Left lobe of liver (tissue), 2 donors: ENCODE measurements around the gene ADTRP. TPM values are rescaled to one million over a fixed set of nuclear protein-coding genes. Genes with fewer than 3 reads are reported as not detected.

Source experiments
- ATAC-seq: fragments of 200-7000 bp; cut with Tn5 transposase; one replicate; pipeline ENCODE4 v1.9.1; 2020; ENCODE audit warnings: mild to moderate bottlenecking, moderate library complexity
- DNase-seq: peaks from one replicate; pipeline ENCODE4 v3.0.0-alpha.2; 2020; ENCODE audit warnings: low spot score
- total RNA-seq: library from RNA; stranded (reverse); gene quantifications from one replicate; pipeline ENCODE4 v1.2.1, GENCODE V29; 2021
- donor health status: DM: no; HTN: no; CAD: no; lungs with moderate emphysema.
- donor health status: DM: no; HTN: yes; CAD: no.

The ADTRP gene
- total RNA-seq, 1 donor from 2014 or later: 0.25 TPM

DNA sequence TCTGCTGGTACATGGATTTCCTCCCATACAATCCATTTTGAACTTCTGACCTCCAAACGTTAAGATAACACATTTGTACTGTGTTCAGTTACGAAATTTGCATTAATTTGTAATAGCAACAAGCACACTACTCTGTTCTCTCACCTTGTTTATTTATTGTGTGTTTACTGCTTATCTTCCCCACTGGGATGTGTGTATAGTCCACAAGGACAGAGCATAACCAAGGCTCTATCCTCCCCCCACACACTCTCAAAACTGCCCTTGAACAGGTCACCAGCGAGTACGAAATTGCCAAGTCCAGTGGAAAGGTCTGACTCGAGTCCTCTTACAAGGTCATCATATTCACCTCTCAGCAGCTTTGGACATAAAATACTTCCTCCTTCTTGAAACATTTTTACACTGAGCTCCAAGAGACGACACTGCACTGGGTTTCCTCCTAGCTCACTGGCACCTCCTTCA lies 18.6 kb downstream of the ADTRP start:
- peak; percentile 75 for ATAC-seq
- DNase-seq: no peak

DNA sequence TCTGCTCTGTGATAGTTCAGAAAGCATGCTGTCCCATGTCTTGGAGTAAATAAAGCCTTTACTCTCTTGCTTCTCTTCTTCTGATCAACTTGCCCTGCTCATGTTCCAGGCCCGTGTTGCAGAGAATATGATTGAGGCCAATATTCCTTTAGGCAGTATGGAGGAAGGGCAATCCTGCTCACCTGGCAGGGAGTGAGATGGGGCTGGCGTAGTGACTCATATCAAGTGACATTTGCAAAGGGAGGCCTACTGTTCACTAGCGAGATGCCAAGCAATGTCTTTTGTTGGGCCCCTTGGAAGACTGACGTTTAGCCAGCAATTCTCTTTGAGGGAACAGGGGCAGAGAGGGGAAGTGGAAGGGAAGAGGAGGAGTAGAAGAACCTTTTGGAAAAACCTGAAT lies 19.7 kb downstream of the ADTRP start:
- no peak for DNase-seq
- no peak for ATAC-seq

DNA sequence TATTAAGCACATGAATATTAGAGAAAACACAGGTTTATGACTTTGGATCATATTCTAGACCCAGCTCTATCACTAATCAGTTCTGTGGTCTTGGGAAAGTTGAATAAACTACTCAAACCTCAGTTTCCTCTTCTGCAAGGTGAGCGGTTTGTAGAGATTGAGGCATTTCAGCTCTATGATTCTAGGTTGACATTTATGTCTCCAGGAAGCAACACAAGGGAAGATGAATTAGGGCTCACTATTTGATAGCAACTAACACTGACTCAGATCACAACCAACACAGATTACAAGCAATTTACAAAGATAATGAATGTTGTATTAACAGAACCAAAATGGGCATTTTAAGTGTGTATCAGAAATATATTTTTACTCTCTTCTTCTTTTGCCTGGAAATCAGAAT lies 21.9 kb downstream of the ADTRP start:
- ATAC-seq (no peak), DNase-seq (no peak)

DNA sequence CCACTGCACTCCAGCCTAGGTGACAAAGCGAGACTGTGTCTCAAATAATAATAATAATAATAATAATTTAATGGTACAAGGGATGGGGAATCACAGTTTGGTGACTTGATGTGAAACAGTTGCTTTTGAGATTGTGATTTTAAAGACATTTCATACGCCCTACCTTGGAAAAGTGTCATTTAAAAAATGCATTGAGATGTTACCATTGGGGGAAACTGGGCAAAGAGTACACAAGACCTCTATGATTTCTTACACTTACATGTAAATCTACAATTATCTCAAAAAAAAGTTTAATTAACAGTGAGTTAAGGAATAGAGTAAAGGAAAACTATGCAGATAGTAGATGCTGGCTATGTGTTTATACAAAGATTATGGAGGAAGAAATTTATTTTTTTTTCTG lies 22.3 kb downstream of the ADTRP start:
- no peak for DNase-seq
- no peak for ATAC-seq

DNA sequence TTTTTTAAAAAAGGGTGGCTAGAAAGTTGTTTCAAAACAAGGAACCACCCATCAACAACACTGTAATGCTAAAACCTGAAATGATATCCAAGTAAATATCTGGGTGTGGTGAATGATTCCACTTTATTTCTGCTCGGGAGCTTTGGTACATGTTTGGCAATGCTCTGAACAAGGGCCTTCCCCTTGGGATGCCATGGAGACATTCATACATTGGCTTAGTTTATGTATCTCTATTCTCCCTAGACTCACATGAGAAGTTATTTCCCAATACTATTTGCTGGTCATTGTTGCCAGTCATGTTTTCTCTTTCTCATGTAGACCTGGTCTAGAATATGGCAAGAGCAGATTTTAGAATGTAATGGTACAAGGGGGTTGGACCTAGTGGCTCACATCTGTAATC lies 22.9 kb downstream of the ADTRP start:
- no peak for DNase-seq
- no peak for ATAC-seq

DNA sequence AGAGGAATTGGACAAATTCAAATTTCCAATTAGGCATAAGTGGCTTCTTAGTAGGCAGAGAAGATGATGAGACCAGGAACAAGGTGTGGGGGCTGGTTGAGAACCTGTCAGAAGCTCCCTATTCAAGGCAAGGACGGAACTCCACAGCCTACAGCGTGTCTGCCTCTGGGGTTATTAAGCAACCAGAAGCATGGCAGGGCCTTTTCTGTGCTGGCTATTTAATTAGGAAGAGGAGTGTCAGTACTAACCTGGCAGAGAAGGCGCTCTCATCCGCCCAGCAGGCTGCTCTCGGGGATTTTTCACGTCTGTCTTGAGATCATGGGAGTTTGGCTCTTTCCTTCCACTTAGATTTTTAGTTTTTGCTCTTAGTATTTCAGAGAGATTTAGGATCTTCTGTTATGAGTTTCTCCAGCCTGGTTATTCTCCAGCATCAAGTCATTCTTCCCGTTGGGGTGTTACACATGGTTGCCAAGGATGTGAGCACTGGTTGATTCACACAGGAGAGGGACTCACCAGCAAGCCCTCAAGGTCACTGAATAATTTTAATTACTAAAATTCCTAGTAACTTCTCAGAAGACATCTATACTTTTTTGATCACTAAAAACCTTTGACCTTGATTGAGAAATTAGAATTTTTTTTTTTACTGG lies 23.9 kb downstream of the ADTRP start:
- no peak for ATAC-seq

DNA sequence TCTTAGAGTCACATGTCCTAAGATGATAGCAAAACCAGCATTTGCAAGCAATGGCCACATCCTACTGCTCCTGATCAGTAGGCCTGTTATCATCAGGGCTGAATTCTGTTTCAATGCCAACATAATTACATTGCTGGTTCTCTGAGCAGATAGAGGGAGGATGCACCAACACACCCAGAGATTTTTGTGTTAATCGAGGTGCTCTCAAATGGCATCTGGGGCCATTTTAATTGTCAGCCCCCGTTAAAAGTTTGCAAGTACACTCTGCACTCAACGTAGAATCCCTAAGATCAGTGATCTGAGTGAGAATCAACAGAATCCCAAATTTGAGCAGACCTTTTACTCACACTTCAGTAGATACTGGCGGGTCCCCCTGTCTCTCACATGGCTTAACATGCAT lies 24.8 kb downstream of the ADTRP start:
- ATAC-seq (no peak), DNase-seq (no peak)

More for the DNA sequence above, 23.9 kb downstream of the ADTRP start:
- DNase-seq: no peak

DNA sequence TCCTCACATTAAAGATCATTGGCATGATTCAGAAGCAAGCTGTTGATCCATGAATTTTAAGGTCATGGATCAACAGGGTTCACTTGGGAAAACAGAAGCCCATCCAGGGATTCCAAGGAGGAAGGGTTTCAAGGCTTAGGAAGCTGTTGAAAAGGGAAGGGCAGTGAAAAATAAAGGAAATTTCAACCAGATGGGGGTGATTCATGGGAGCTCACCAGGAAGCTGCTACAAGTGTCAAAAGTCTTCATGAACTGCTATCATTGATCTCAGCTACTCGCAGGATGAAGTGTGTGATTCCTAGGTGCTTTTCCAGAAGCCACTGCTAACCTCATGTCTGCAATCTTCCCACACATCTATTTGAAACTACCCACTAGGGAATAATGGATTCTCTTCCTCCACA lies 26.2 kb downstream of the ADTRP start:
- no peak for DNase-seq
- no peak for ATAC-seq

DNA sequence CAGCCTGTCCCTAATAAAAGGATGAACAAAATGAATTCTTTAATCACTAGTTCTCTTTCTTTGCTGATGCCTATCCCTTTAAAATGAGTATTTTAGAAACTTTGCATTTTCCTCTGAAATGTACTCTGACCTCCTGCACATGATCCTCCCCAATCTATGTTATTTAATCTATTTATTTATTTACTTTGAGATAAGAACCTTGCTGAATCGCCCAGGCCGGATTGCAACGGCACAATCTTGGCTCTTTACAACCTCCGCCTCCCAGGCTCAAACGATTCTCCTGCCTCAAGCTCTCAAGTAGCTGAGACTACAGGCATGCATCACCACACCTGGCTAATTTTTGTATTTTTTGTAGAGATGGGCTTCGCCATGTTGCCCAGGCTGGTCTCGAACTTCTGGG lies 27.9 kb downstream of the ADTRP start:
- DNase-seq: peak; percentile 57
- peak; percentile 87 for ATAC-seq

DNA sequence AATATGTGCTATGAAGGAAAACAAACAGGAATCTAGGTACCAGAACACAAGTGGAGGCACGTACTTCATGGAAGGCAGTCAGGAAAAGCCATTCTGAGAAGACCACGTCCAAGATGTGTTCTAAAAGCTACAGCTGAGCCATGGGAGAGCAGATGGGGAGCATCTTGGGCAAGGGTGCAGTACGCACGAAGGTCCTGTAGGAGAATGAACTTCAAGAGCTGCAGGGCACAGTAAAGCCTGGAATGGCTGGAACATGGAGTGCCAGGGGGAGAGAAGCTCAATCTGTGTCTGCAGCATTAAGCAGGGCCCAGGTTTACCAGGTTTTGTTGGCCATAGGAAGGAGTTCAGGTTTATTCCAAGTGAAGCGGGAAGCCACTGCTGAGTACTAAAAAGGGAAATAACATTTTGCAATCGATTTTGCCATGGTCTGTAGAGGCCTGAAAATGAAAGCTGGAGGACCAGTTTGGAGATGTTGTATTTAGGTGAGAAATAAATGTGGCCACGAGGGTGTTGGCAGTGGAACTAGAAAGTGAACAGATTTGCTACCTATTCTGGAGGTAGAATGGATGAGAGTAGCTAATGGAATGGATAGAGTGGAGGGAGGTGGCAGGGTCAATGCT lies 29.9 kb downstream of the ADTRP start:
- ATAC-seq (no peak), DNase-seq (no peak)

DNA sequence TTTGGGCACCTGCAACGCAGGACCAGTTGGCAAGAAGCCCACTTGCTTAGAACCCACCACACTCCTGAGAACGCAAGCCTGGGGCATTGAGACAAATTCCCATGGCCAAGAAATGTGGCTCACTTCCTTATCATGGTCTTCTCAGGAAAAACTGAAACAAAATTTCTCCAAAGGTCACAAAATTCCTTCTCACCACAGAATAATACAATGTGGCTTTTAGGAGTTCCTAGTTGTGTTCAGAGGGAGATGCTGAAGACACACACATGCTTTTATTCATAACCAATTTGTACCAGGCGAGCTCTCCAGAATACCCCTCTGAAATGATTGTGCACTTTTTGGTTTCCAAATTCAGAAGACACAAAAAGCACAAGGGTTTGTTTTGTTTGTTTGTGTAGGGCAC lies 31.6 kb downstream of the ADTRP start:
- DNase-seq: no peak
- ATAC-seq: no peak

DNA sequence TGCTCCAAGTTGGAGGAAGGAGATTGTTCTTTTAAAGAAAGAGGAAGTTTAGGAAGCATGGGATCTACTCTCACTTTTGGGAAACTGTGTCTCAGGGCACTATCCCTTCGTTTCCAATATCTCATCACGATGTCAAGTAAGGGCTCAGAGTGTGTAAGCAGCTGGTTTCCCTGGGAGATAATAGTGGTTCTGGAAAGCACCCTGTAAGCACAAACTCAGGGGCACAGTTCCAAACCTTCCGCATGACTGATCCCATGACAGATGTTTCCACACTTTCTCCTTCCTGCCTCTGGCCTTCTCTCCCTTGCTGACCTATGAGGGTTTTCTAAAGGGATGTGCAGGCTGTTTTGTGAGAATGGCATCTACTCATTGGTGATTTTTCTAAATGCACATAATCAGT lies 33.9 kb downstream of the ADTRP start:
- DNase-seq (no peak), ATAC-seq (peak; percentile 43)

DNA sequence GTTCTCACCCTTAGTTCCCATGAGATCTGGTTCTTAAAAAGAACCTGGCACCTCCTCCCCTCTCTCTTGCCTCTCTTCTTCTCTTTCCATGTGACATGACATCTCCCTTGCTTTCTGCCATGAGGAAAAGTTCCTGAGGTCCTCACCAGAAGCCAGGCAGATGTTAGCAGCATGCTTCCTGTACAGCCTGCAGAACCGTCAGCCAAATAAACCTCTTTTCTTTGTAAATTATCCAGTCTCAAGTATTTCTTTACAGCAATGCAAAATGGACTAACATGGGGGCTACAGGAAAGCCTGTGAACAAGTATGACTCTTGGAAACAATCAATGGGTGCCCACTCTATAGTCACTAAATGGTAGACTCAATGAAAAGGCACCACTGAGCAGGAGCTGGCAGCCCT lies 34.5 kb downstream of the ADTRP start:
- ATAC-seq (no peak), DNase-seq (no peak)

DNA sequence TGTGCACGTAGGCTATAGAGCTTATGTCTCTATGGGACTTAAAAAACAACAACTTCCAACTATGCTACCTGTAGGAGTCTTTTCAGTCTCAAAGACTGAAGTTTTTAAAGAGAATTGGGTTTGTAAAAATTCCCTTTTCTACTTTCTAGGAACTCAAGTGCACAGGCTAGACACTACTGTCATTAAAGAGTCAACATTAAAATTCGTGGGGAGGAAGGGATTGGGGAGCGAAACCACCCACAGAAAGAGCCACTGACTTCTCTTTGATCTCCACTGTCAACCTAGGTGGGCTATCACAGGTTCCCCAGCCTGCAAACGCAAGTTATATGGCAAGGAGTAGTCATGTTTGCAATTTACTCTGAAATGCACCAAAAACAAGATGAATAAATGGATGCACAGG lies 37.7 kb downstream of the ADTRP start:
- no peak for ATAC-seq

DNA sequence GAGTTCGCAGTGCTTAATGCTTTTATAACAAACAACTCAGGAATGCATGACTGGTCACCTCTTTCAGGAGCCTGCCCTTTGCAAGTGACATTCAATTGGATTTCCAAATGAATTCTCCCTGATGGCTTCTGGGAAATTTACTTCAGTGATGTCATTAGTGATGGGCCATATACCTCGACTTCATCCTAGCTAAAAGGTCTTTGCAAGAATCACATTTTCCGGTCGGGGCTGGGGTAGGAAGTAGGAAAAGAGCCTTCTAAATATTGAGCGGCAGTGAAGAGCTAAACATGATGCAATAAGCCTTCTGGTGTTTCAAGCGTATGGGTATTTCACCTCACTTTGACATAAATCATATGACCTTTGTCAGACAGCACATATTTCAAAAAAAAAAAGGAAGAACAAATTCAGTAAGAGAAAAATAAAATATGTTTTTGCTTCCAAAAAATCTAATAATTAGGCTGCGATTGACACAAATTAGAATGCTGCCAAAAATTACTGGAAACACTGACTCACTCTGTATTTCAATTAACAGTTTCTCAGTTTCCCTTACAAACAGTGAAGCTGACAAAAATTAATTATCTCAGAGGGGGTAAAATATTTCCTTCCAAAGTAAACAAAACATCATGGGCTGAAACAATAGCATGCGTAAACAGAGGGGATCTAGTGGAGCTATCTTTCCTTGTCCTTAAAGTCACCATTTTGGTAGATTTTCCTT lies 39.8 kb downstream of the ADTRP start:
- ATAC-seq: no peak
- DNase-seq: no peak

More for the DNA sequence above, 37.7 kb downstream of the ADTRP start:
- no peak for DNase-seq

DNA sequence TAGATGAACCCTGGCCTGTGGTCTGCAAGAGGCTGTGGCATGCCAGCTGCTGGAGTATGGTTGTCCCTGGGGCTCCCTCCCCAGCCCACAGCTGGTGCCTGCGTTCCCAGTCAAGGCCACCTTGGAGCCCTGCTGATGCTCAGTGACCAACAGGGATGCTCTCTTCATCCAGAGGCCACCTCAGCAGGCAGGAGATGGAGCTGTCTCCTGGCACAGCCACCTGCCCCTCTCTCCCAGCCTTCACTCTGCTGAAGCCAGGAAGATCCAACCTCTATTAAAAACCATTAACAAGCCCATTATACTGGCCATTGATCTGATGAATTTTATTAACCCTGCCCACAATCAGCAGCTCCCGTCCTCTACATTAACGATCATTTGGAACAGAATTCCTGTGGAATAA lies 40.4 kb downstream of the ADTRP start:
- no peak for DNase-seq
- ATAC-seq: no peak

DNA sequence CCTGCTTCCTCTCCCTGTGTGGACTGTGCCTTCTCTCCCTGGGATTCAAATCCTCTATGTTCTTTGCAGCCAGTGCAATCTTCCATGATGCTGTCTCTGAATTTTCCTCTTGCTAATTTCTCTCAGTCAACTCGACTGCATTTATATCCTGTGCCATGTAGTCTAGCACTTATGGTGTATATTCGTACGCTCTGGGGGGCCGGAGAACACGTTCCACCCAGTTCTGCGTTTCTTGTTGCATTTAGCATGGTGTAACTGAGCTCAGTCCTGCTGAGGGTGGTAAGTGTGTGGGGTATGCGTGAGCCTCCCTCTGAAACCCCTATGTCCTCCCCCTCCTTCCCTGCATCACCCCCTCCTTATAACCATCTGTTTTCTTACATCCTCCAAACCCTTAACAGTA lies 42.0 kb downstream of the ADTRP start:
- DNase-seq: no peak
- ATAC-seq: no peak

DNA sequence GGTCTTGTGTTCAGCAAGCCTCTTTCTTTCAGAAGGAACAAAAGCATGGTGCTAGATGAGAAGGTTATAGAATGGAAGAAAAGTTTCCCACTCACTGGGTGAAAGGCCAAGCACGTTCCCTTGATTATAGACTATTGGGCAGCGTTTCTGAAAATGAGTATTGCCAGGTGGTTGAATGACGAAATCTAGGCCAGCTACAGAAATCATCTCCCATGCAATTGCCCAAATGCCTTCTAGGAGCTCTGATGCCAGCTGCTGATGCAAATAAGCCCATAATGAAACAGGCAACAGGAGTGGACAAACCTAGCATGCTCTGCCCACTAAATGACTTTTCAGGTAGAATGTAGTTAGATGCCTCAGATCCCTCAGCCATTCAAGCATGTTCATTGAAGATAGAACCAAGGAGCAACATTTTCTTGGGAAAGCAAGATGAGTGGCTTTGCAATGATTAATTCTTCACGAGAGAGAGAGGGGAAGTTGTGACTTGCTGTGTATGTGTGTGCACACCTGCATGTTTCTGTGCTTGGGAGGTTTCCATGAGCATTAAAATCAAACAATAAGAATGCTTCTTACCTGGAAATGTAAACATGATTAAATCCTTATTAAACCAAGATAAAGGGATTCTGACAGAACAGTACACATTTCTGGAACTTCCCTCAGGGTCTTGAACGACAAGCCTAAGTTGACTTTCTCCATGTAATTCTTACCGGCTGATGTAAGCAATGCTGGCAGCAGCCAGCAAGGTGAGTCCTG lies 43.6 kb downstream of the ADTRP start:
- no peak for ATAC-seq
- DNase-seq: no peak

DNA sequence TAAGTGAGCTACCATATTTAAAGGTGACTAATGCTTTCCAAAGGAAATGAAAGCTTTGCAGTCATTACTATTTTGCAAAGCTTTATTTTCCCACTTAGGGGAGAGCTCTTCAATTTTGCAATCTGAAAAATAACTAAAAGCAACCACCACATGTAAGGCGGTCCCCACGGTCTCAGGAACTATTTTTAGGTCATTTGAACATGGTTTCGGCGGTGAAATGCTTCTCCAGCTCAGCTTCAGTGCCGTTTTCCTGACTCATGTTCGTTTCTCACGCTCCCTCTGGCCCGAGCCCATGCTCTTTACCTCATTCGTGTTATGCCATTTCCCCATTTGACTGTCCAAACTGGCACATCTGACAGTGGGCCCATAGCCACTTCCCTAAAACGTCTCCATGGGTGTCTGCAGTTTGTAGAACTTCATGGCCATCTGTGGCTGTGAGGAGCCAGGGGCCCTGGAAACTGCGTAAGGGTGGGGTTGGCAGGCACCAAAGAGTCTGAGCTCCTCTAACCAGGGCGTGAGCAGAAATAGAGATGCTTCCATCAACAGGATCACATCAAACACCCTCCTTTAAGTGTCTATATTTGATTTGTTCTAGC lies 46.5 kb downstream of the ADTRP start:
- peak; percentile 54 for ATAC-seq
- DNase-seq: peak; percentile 52

DNA sequence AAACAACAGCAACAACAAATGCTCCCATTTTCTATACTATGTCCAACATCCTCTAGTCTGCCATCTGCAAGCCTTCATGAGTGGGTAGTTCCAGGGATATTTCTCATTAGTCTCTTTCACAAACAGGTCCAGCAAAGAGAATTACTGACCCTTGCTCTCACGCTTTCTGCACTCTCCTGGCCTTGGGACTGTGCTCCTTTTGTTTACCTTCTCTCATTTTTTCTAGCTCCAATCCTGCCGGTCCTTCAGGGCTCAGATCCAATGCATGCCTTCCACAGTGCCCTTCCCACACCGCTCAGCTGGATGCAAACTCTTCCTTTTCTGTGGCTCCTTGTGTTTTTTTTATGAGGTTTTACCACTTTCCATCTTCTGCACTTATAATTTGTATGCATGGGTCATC lies 47.2 kb downstream of the ADTRP start:
- ATAC-seq (peak; percentile 86), DNase-seq (peak; percentile 50)

DNA sequence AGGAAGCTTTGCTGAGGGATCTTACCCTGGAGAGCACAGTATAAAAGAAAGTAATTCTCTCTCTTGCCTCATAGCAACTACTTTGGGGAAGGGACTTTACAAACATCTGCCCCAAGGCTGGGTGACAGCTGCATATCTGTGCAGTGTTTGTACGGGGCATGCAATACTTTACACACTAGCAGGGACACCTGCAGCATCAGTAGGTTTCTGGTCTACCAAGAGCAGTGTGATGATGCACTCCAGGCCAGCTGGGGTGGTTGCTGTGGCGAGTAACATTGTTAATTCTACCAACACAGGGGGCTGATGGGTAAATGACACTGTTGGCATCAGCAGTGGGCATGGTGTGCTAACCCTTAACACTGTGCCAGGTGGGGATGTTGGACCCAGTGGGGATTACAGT lies 48.0 kb downstream of the ADTRP start:
- ATAC-seq (no peak), DNase-seq (no peak)
